Loucy (cell line): ENCODE measurements around the gene TOR4A.

Experiments
- EZH2phosphoT487 ChIP-seq: fragments of 200-600 bp; IDR thresholded peaks from 2 replicates; pipeline ENCODE4 v1.6.1; 2018; ENCODE audit warnings: antibody characterized with exemption, mild to moderate bottlenecking, moderate library complexity, borderline replicate concordance
- TF ChIP-seq, protein P1 (sequence below): fragments of 200-600 bp; sonication (generic); conservative IDR thresholded peaks from 2 replicates; pipeline ENCODE4 v1.5.1; 2014; ENCODE audit warnings: mild to moderate bottlenecking, antibody characterized with exemption, low read length

DNA sequence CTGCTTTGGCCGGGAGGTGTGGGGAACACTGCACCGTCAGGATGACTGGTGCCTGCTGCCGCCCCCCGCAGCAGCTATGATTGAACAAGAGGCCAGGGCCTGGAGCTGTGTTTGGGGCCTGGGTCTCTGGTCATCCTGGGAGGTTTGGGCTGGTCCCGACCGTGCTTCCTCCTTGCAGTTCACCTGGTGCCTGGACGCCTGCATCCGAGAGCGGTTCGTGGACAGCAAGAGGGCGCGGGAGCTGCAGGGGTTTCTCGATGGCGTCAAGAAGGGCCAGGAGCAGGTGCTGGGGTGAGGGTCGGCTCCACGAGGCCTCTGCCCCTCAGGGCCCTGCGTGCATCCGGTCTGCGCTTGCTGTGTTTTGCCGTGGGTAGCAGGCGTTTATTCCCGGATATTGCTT, 13.5 kb upstream of the TOR4A start:
- TF ChIP-seq, protein P1, sequence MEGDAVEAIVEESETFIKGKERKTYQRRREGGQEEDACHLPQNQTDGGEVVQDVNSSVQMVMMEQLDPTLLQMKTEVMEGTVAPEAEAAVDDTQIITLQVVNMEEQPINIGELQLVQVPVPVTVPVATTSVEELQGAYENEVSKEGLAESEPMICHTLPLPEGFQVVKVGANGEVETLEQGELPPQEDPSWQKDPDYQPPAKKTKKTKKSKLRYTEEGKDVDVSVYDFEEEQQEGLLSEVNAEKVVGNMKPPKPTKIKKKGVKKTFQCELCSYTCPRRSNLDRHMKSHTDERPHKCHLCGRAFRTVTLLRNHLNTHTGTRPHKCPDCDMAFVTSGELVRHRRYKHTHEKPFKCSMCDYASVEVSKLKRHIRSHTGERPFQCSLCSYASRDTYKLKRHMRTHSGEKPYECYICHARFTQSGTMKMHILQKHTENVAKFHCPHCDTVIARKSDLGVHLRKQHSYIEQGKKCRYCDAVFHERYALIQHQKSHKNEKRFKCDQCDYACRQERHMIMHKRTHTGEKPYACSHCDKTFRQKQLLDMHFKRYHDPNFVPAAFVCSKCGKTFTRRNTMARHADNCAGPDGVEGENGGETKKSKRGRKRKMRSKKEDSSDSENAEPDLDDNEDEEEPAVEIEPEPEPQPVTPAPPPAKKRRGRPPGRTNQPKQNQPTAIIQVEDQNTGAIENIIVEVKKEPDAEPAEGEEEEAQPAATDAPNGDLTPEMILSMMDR: no peak
- no peak for TF ChIP-seq EZH2phosphoT487
